ENCODE results near the gene ARFIP1.

DNA sequence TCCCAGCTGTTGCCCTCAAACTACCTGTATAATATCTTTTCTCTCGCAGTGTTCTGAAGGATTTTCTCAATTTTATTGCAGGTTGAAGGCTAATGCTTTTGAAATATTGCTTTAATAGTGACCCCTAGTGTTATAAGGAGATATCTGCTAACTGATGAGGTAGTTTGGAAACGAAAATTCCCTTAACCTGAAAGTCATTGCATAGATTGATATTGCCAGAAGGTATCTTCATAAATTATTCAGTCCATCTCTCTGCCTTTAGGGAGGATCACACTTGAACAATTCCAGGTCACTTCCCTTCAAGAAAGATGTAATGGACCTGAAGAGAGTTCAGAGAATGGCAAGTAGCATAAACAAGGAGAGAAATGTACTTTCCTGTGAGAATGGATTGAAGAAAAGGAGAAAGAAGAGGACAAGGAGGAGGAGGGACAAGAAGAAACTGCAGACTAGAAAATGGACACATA, 44.3 kb upstream of the ARFIP1 start:
- TF ChIP-seq TAF1 (IDR thresholded peaks at IDR 0.05; ENCODE audit: borderline replicate concordance, insufficient read depth, low read length) (no peak), POLR2AphosphoS5 (IDR thresholded peaks at IDR 0.05; ENCODE audit: low read depth, low read length) (no peak), SIN3A (IDR thresholded peaks at IDR 0.05; ENCODE audit: borderline replicate concordance, insufficient read depth, low read length) (no peak)
- TF ChIP-seq, protein P1, sequence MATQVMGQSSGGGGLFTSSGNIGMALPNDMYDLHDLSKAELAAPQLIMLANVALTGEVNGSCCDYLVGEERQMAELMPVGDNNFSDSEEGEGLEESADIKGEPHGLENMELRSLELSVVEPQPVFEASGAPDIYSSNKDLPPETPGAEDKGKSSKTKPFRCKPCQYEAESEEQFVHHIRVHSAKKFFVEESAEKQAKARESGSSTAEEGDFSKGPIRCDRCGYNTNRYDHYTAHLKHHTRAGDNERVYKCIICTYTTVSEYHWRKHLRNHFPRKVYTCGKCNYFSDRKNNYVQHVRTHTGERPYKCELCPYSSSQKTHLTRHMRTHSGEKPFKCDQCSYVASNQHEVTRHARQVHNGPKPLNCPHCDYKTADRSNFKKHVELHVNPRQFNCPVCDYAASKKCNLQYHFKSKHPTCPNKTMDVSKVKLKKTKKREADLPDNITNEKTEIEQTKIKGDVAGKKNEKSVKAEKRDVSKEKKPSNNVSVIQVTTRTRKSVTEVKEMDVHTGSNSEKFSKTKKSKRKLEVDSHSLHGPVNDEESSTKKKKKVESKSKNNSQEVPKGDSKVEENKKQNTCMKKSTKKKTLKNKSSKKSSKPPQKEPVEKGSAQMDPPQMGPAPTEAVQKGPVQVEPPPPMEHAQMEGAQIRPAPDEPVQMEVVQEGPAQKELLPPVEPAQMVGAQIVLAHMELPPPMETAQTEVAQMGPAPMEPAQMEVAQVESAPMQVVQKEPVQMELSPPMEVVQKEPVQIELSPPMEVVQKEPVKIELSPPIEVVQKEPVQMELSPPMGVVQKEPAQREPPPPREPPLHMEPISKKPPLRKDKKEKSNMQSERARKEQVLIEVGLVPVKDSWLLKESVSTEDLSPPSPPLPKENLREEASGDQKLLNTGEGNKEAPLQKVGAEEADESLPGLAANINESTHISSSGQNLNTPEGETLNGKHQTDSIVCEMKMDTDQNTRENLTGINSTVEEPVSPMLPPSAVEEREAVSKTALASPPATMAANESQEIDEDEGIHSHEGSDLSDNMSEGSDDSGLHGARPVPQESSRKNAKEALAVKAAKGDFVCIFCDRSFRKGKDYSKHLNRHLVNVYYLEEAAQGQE (IDR thresholded peaks at IDR 0.05; ENCODE audit: insufficient read depth in 1 of 2, low read depth in 2 of 2, low read length in 2 of 2): no peak

Measured in PFSK-1 (cell line).